ENCODE data around the gene THAP7.

Gene THAP7

GRCh38 chr22:20988573-20989322, 13.2 kb downstream of the THAP7 start:
- no peak overlapping the region for H3K4me3 ChIP-seq (ENCODE audit: severe bottlenecking)
- no peaks in the 10 kb centered on the region for H3K27me3 ChIP-seq (ENCODE audit: insufficient read depth, poor library complexity, severe bottlenecking)
- H3K4me1 ChIP-seq (ENCODE audit: insufficient read depth, poor library complexity, severe bottlenecking) = no peaks in the 10 kb centered on the region
- DNase-seq (ENCODE audit: low spot score) (no peak), ATAC-seq (ENCODE audit: low read depth) (no peak)
- H3K9me3 ChIP-seq (ENCODE audit: severe bottlenecking) = no peaks in the 10 kb centered on the region
- no peak overlapping the region for H3K27ac ChIP-seq (ENCODE audit: poor library complexity, severe bottlenecking)
- H3K36me3 ChIP-seq (ENCODE audit: low read depth) = peaks cover 48% of the 10 kb centered on the region
- TF ChIP-seq CTCF (IDR thresholded peaks at IDR 0.05; ENCODE audit: poor library complexity, severe bottlenecking) = no peak

DNA sequence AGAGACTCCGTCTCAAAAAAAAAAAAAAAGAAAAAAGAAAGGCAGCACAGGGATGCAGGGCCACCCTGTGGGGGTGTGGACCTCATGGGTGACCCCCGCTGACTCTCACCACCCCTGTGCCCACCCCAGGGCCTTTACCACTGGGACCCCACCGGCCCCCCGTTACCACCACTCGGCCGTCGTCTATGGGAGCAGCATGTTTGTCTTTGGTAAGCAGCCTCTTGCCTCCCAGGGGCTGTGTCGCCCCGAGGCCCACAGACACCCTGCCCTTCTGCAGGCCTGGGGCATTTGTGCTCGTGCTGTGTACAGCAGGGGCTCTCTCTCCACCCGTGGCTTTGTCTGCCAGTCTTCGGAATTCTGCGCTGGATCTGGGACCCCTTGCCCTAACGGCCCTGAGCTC, 14.5 kb downstream of the THAP7 start:
- no peaks in the 10 kb centered on the region for H3K9me3 ChIP-seq (ENCODE audit: severe bottlenecking)
- H3K36me3 ChIP-seq (ENCODE audit: low read depth) = peaks cover 49% of the 10 kb centered on the region
- H3K4me3 ChIP-seq (ENCODE audit: severe bottlenecking) = no peak overlapping the region
- H3K27ac ChIP-seq (ENCODE audit: poor library complexity, severe bottlenecking) = no peak overlapping the region
- DNase-seq (ENCODE audit: low spot score) (no peak), ATAC-seq (ENCODE audit: low read depth) (no peak)
- TF ChIP-seq CTCF (IDR thresholded peaks at IDR 0.05; ENCODE audit: poor library complexity, severe bottlenecking) = no peak
- no peaks in the 10 kb centered on the region for H3K27me3 ChIP-seq (ENCODE audit: insufficient read depth, poor library complexity, severe bottlenecking)
- H3K4me1 ChIP-seq (ENCODE audit: insufficient read depth, poor library complexity, severe bottlenecking) = no peaks in the 10 kb centered on the region

- no peak overlapping the region for H3K4me3 ChIP-seq (ENCODE audit: severe bottlenecking)
- no peak for ATAC-seq (ENCODE audit: low read depth)
Observed at GRCh38 chr22:20986365-20986764, 15.6 kb downstream of the THAP7 start.

GRCh38 chr22:20985720-20986119, 16.2 kb downstream of the THAP7 start:
- H3K4me1 ChIP-seq (ENCODE audit: insufficient read depth, poor library complexity, severe bottlenecking) = no peaks in the 10 kb centered on the region
- H3K27ac ChIP-seq (ENCODE audit: poor library complexity, severe bottlenecking) = no peak overlapping the region
- ATAC-seq (ENCODE audit: low read depth) (no peak), DNase-seq (ENCODE audit: low spot score) (no peak)
- TF ChIP-seq CTCF (IDR thresholded peaks at IDR 0.05; ENCODE audit: poor library complexity, severe bottlenecking) = no peak
- H3K4me3 ChIP-seq (ENCODE audit: severe bottlenecking) = no peak overlapping the region
- no peaks in the 10 kb centered on the region for H3K27me3 ChIP-seq (ENCODE audit: insufficient read depth, poor library complexity, severe bottlenecking)
- H3K36me3 ChIP-seq (ENCODE audit: low read depth) = peaks cover 42% of the 10 kb centered on the region
- H3K9me3 ChIP-seq (ENCODE audit: severe bottlenecking) = no peaks in the 10 kb centered on the region

More at GRCh38 chr22:20986365-20986764, 15.6 kb downstream of the THAP7 start:
- H3K36me3 ChIP-seq (ENCODE audit: low read depth) = peaks cover 42% of the 10 kb centered on the region
- TF ChIP-seq CTCF (IDR thresholded peaks at IDR 0.05; ENCODE audit: poor library complexity, severe bottlenecking) = no peak
- H3K27ac ChIP-seq (ENCODE audit: poor library complexity, severe bottlenecking) = no peak overlapping the region
- no peak for DNase-seq (ENCODE audit: low spot score)
- H3K27me3 ChIP-seq (ENCODE audit: insufficient read depth, poor library complexity, severe bottlenecking) = no peaks in the 10 kb centered on the region
- H3K9me3 ChIP-seq (ENCODE audit: severe bottlenecking) = no peaks in the 10 kb centered on the region
- no peaks in the 10 kb centered on the region for H3K4me1 ChIP-seq (ENCODE audit: insufficient read depth, poor library complexity, severe bottlenecking)

DNA sequence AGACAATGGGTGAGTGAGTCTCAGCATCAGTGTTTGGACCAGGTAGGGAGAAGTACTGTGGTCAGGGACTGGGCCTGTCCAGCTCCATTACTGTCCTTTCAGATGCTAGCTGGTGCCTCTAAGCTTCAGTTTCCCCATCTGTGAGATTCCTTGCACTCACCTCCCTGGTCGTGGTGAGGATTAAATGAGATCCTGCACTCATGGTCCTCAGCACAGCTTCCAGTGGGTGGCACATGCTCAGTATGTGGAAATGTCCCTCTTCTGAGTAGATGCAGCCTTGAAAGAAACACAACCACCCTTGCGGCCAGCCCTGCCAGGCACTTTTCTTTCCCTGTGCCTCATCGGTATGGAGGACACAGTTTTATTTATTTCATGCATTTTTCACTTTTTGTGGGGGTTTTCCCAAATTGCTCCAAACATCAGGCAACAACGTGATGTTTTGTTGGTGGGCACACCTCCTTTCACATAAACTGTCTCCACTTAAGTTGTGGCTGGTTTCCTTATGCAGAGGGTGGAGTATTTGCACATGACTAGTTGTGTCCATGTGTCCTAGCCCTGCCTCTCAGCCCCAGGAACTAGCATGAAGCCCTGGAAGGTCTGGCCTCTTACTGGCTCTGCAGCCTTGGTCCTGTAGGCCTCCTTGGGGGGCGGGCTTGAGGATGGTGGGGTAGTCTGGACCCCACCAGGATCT, 18.7 kb downstream of the THAP7 start:
- Histone ChIP-seq H3K9me3 (ENCODE audit: severe bottlenecking) (no peaks in the 10 kb centered on the region), H3K27ac (ENCODE audit: poor library complexity, severe bottlenecking) (no peak overlapping the region), H3K4me1 (ENCODE audit: insufficient read depth, poor library complexity, severe bottlenecking) (no peaks in the 10 kb centered on the region), H3K27me3 (ENCODE audit: insufficient read depth, poor library complexity, severe bottlenecking) (no peaks in the 10 kb centered on the region), H3K4me3 (ENCODE audit: severe bottlenecking) (peak overlapping the region; percentile 84), H3K36me3 (ENCODE audit: low read depth) (peaks cover 30% of the 10 kb centered on the region)
- DNase-seq (ENCODE audit: low spot score) (no peak), ATAC-seq (ENCODE audit: low read depth) (no peak)
- TF ChIP-seq CTCF (IDR thresholded peaks at IDR 0.05; ENCODE audit: poor library complexity, severe bottlenecking) = no peak

Measured in RWPE2 (cell line).